CD14-positive monocyte (primary cell): ENCODE measurements around the gene GABBR1. TPM values are rescaled to one million over a fixed set of nuclear protein-coding genes. Genes with fewer than 3 reads are reported as not detected.

ENCODE experiments used
- DNase-seq, 3 donors: peaks; one replicate each; pipeline ENCODE4 v3.0.0-alpha.2; 2011 to 2022
- H2AFZ ChIP-seq: 2 replicates; pipeline ENCODE4 v1.6.0; 2012; ENCODE audit warnings: mild to moderate bottlenecking, low read depth, low read length, inconsistent platforms; ENCODE audit not compliant: insufficient read depth, poor library complexity, severe bottlenecking
- H3K27ac ChIP-seq, 2 donors: 1 replicate in 1 of 2; 2 replicates in 1 of 2; pipeline ENCODE4 v1.5.1; 2012 to 2013; ENCODE audit warnings: low read length in 2 of 2, control low read depth in 1 of 2, inconsistent platforms in 1 of 2, low read depth in 1 of 2, mild to moderate bottlenecking in 1 of 2
- H3K27me3 ChIP-seq, 2 donors: one replicate each; pipeline versions ENCODE4 v1.6.0 to v1.6.1; 2011 to 2013; ENCODE audit warnings: low read length in 2 of 2; ENCODE audit not compliant: control insufficient read depth in 2 of 2, insufficient read depth in 2 of 2
- H3K36me3 ChIP-seq, 2 donors: replicated peaks in 1 of 2; 1 replicate in 1 of 2; 2 replicates in 1 of 2; pipeline versions ENCODE4 v1.5.1 to v1.6.1; 2012 to 2013; ENCODE audit warnings: low read length in 2 of 2, control low read depth in 1 of 2, inconsistent platforms in 1 of 2, mild to moderate bottlenecking in 1 of 2; ENCODE audit not compliant: insufficient read depth in 2 of 2, control insufficient read depth in 1 of 2
- H3K4me1 ChIP-seq, 2 donors: 1 replicate in 1 of 2; 2 replicates in 1 of 2; pipeline versions ENCODE4 v1.5.1 to v1.6.1; 2012 to 2013; ENCODE audit warnings: low read length in 2 of 2, control low read depth in 1 of 2, inconsistent platforms in 1 of 2, mild to moderate bottlenecking in 1 of 2, moderate library complexity in 1 of 2; ENCODE audit not compliant: insufficient read depth in 2 of 2, control insufficient read depth in 1 of 2
- H3K4me2 ChIP-seq: replicated peaks from 2 replicates; pipeline ENCODE3; 2012; ENCODE audit warnings: low read length, moderate library complexity, mild to moderate bottlenecking; ENCODE audit not compliant: poor library complexity, severe bottlenecking; ENCODE audit errors: extremely low read depth
- H3K4me3 ChIP-seq, 3 experiments: fragments of 200-600 bp in 1 of 3; sonication (generic) in 1 of 3; replicated peaks in 1 of 3; 1 replicate in 2 of 3; 2 replicates in 1 of 3; pipeline ENCODE4 v1.5.1; 2011 to 2013; ENCODE audit warnings: low read length in 3 of 3, mild to moderate bottlenecking in 3 of 3, control low read depth in 2 of 3, low read depth in 2 of 3, inconsistent platforms in 1 of 3, moderate library complexity in 1 of 3
- H3K79me2 ChIP-seq: 2 replicates; pipeline ENCODE4 v1.6.0; 2012; ENCODE audit warnings: mild to moderate bottlenecking, control low read depth, inconsistent platforms, low read length, moderate library complexity; ENCODE audit not compliant: insufficient read depth
- H3K9ac ChIP-seq: 2 replicates; pipeline ENCODE4 v1.6.0; 2017; ENCODE audit warnings: low read length, mild to moderate bottlenecking; ENCODE audit not compliant: insufficient read depth, poor library complexity, severe bottlenecking
- H3K9me3 ChIP-seq, 2 donors: replicated peaks in 1 of 2; 1 replicate in 1 of 2; 2 replicates in 1 of 2; pipeline versions ENCODE4 v1.5.1 to v1.6.1; 2012 to 2013; ENCODE audit warnings: low read length in 2 of 2, control low read depth in 1 of 2; ENCODE audit not compliant: control insufficient read depth in 1 of 2, insufficient read depth in 1 of 2
- H4K20me1 ChIP-seq: 2 replicates; pipeline ENCODE4 v1.6.0; 2012; ENCODE audit warnings: mild to moderate bottlenecking, low read length, control low read depth, moderate library complexity; ENCODE audit not compliant: insufficient read depth
- H3K27ac Mint-ChIP-seq, 7 donors: one replicate each; pipeline ENCODE4 v1.8.0; 2020; ENCODE audit warnings: mild to moderate bottlenecking in 7 of 7, mixed read lengths in 7 of 7, moderate library complexity in 6 of 7, inconsistent platforms in 2 of 7
- H3K27me3 Mint-ChIP-seq, 3 donors: one replicate each; pipeline ENCODE4 v1.8.0; 2021 to 2022; ENCODE audit warnings: low read depth in 3 of 3, mild to moderate bottlenecking in 3 of 3, mixed read lengths in 3 of 3, moderate library complexity in 3 of 3, inconsistent platforms in 1 of 3
- H3K36me3 Mint-ChIP-seq, 2 donors: one replicate each; pipeline ENCODE4 v1.8.0; 2020; ENCODE audit warnings: mixed read lengths in 2 of 2, inconsistent platforms in 1 of 2, mild to moderate bottlenecking in 1 of 2
- H3K4me1 Mint-ChIP-seq: one replicate; pipeline ENCODE4 v1.8.0; 2020; ENCODE audit warnings: mild to moderate bottlenecking, mixed read lengths
- H3K4me3 Mint-ChIP-seq, 2 donors: one replicate each; pipeline ENCODE4 v1.8.0; 2020; ENCODE audit warnings: mild to moderate bottlenecking in 2 of 2, mixed read lengths in 2 of 2, moderate library complexity in 1 of 2
- H3K9me3 Mint-ChIP-seq, 7 donors: one replicate each; pipeline ENCODE4 v1.8.0; 2020 to 2022; ENCODE audit warnings: mixed read lengths in 7 of 7, mild to moderate bottlenecking in 6 of 7, moderate library complexity in 6 of 7, inconsistent platforms in 2 of 7
- CTCF ChIP-seq: fragments of 200-600 bp; IDR thresholded peaks from one replicate; pipeline ENCODE4 v1.8.0; 2022; ENCODE audit warnings: antibody characterized with exemption, mild to moderate bottlenecking
- WGBS: methylation state at CpG from one replicate; pipeline ENCODE4 v1.1.5; 2013; ENCODE audit warnings: missing lambda C conversion rate; ENCODE audit not compliant: insufficient coverage; 5-methylcytosine and 5-hydroxymethylcytosine counted together
- intact Hi-C, 2 donors: fragments of 100-400 bp; cut with micrococcal nuclease; formaldehyde crosslinking; loops; one replicate each; pipeline versions ENCODE4 v1.15.0 to v1.15.1; 2023
- polyA plus RNA-seq, 3 donors: library from polyadenylated mRNA; depleted of rRNA in 1 of 3; unstranded in 2 of 3; stranded (reverse) in 1 of 3; fragments of 300-500 nt in 2 of 3; fragments of >200 nt in 1 of 3; fragmentation: Illumina TruSeq in 2 of 3; gene quantifications; 1 replicate in 2 of 3; 2 replicates in 1 of 3; pipeline ENCODE4 v1.2.3, GENCODE V29; 2012 to 2021

Gene GABBR1
- polyA plus RNA-seq, 3 donors = 0.91 to 228 (median 1.8) TPM

- intact Hi-C loops = no loop called here
- H3K36me3 Mint-ChIP-seq = no peaks in the 10 kb centered on the region
- peaks cover 3 to 11% (median 7%) of the 10 kb centered on the region in 3 donors for H3K27me3 Mint-ChIP-seq
Measured at GRCh38 chr6:29577544-29577943, 55.4 kb downstream of the GABBR1 start.

GRCh38 chr6:29576056-29576455 lies 56.9 kb downstream of the GABBR1 start:
- Mint-ChIP-seq H3K27me3 (peaks cover 6 to 18% (median 6%) of the 10 kb centered on the region in 3 donors), H3K27ac (no peak overlapping the region), H3K4me1 (no peaks in the 10 kb centered on the region), H3K36me3 (no peaks in the 10 kb centered on the region), H3K9me3 (peaks cover 0 to 3% (median 0%) of the 10 kb centered on the region in 7 donors), H3K4me3 (no peak overlapping the region)
- no peak for TF ChIP-seq CTCF
- DNase-seq = no peak
- Histone ChIP-seq H4K20me1 (no peaks in the 10 kb centered on the region), H3K79me2 (no peaks in the 10 kb centered on the region), H3K4me3 (no peak overlapping the region), H3K36me3 (no peaks in the 10 kb centered on the region), H3K9me3 (no peaks in the 10 kb centered on the region), H3K27ac (no peak overlapping the region), H3K4me1 (no peaks in the 10 kb centered on the region), H2AFZ (no peak overlapping the region), H3K27me3 (no peaks in the 10 kb centered on the region), H3K4me2 (no peak overlapping the region), H3K9ac (no peak overlapping the region)
- intact Hi-C loops = no loop called here

More at GRCh38 chr6:29577544-29577943, 55.4 kb downstream of the GABBR1 start:
- no peak overlapping the region for H3K9ac ChIP-seq
- no peak overlapping the region for H2AFZ ChIP-seq
- no peaks in the 10 kb centered on the region for H3K4me1 ChIP-seq
- peaks cover 0 to 3% (median 0%) of the 10 kb centered on the region in 7 donors for H3K9me3 Mint-ChIP-seq
- DNase-seq = no peak
- WGBS = 80% methylated on average over 6 of the region's 7 CpGs
- TF ChIP-seq CTCF = no peak
- H3K79me2 ChIP-seq = no peaks in the 10 kb centered on the region
- H3K4me2 ChIP-seq = no peak overlapping the region
- no peaks in the 10 kb centered on the region for H4K20me1 ChIP-seq
- H3K4me3 ChIP-seq = no peak overlapping the region
- no peak overlapping the region for H3K27ac ChIP-seq
- H3K9me3 ChIP-seq = no peaks in the 10 kb centered on the region
- no peak overlapping the region for H3K27ac Mint-ChIP-seq
- no peak overlapping the region for H3K4me3 Mint-ChIP-seq
- H3K27me3 ChIP-seq = no peaks in the 10 kb centered on the region
- H3K36me3 ChIP-seq = no peaks in the 10 kb centered on the region
- H3K4me1 Mint-ChIP-seq = no peaks in the 10 kb centered on the region
